Cortex of kidney (tissue), 1 donor: ENCODE measurements around the gene COBL.

Source experiments
- DNase-seq: peaks from one replicate; lab custom pipeline; 2025; lab: John Stamatoyannopoulos, UW

Gene COBL

GRCh38 chr7:51189777-51190176, 126.8 kb downstream of the COBL start:
- no peak for DNase-seq

- no peak for DNase-seq
These were observed 127.6 kb downstream of the COBL start for GRCh38 chr7:51188987-51189386.

GRCh38 chr7:51187941-51188340, 128.7 kb downstream of the COBL start:
- DNase-seq = no peak

GRCh38 chr7:51186531-51186930, 130.1 kb downstream of the COBL start:
- DNase-seq = no peak

- no peak for DNase-seq
These were observed 133.9 kb downstream of the COBL start for GRCh38 chr7:51182636-51183166.

GRCh38 chr7:51180092-51180491, 136.5 kb downstream of the COBL start:
- no peak for DNase-seq

GRCh38 chr7:51175992-51176388, 140.6 kb downstream of the COBL start:
- DNase-seq = no peak

- DNase-seq = no peak
These were observed 141.2 kb downstream of the COBL start for GRCh38 chr7:51175316-51175991.

- DNase-seq = no peak
These were observed 151.3 kb downstream of the COBL start for GRCh38 chr7:51165337-51165736.

GRCh38 chr7:51162724-51163329, 153.8 kb downstream of the COBL start:
- no peak for DNase-seq

GRCh38 chr7:51161937-51162336, 154.7 kb downstream of the COBL start:
- no peak for DNase-seq

GRCh38 chr7:51160990-51161615, 155.5 kb downstream of the COBL start:
- no peak for DNase-seq

GRCh38 chr7:51160411-51160810, 156.2 kb downstream of the COBL start:
- DNase-seq = no peak

- DNase-seq = no peak
These were observed 157.7 kb downstream of the COBL start for GRCh38 chr7:51158742-51159445.

- no peak for DNase-seq
These were observed 158.4 kb downstream of the COBL start for GRCh38 chr7:51158211-51158610.

- no peak for DNase-seq
These were observed 162.4 kb downstream of the COBL start for GRCh38 chr7:51154201-51154600.

- DNase-seq = no peak
These were observed 163.9 kb downstream of the COBL start for GRCh38 chr7:51152706-51153200.

- no peak for DNase-seq
These were observed 165.2 kb downstream of the COBL start for GRCh38 chr7:51151455-51151854.

GRCh38 chr7:51150193-51150592, 166.4 kb downstream of the COBL start:
- DNase-seq = no peak

- no peak for DNase-seq
These were observed 168.4 kb downstream of the COBL start for GRCh38 chr7:51148216-51148615.

- DNase-seq = no peak
These were observed 169.6 kb downstream of the COBL start for GRCh38 chr7:51146816-51147586.

GRCh38 chr7:51144178-51144577, 172.4 kb downstream of the COBL start:
- no peak for DNase-seq
